H4 (cell line): ENCODE measurements around the gene FEM1A. TPM values are rescaled to one million over a fixed set of nuclear protein-coding genes. Genes with fewer than 3 reads are reported as not detected.
A peak's percentile ranks its signal among the peaks of the same experiment; 100 is the strongest.
"Not testable (repeated sequence)": the region's sequence is repeated elsewhere in the genome, so short reads cannot be mapped to it uniquely, and the experiment has no call there.

Experiments used
- DNase-seq: peaks from one replicate; pipeline ENCODE4 v3.0.0-alpha.2; 2015; ENCODE audit warnings: low spot score
- total RNA-seq: library from RNA; depleted of rRNA; stranded (reverse); fragments of >200 nt; shearing (Covaris generic); gene quantifications from 2 replicates; pipeline ENCODE4 v1.2.3, GENCODE V29; 2014

The FEM1A gene
- total RNA-seq, 1 experiment from 2014 or later: 6.0 TPM

GRCh38 chr19:4774136-4774535 lies 17.4 kb upstream of the FEM1A start:
- no peak for DNase-seq

GRCh38 chr19:4775627-4776152 lies 15.8 kb upstream of the FEM1A start:
- no peak for DNase-seq

- DNase-seq: no peak
Observed at GRCh38 chr19:4776436-4777211, 14.9 kb upstream of the FEM1A start.

- DNase-seq: not testable (repeated sequence)
Observed at GRCh38 chr19:4778124-4778523, 13.4 kb upstream of the FEM1A start.

GRCh38 chr19:4780860-4781259 lies 10.7 kb upstream of the FEM1A start:
- no peak for DNase-seq

- DNase-seq: no peak
Observed at GRCh38 chr19:4781801-4782200, 9.7 kb upstream of the FEM1A start.

- not testable (repeated sequence) for DNase-seq
Observed at GRCh38 chr19:4786412-4787016, 5.0 kb upstream of the FEM1A start.

GRCh38 chr19:4792019-4792865 lies 708 bp downstream of the FEM1A start:
- not testable (repeated sequence) for DNase-seq

- not testable (repeated sequence) for DNase-seq
Observed at GRCh38 chr19:4792866-4793195, 1.3 kb downstream of the FEM1A start.

GRCh38 chr19:4793278-4793677 lies 1.7 kb downstream of the FEM1A start:
- not testable (repeated sequence) for DNase-seq

- DNase-seq: no peak
Observed at GRCh38 chr19:4794971-4795370, 3.4 kb downstream of the FEM1A start.

- DNase-seq: no peak
Observed at GRCh38 chr19:4795400-4795799, 3.9 kb downstream of the FEM1A start.

GRCh38 chr19:4800591-4801081 lies 9.1 kb downstream of the FEM1A start:
- DNase-seq: no peak

- DNase-seq: no peak
Observed at GRCh38 chr19:4801085-4801619, 9.6 kb downstream of the FEM1A start.

GRCh38 chr19:4802711-4803110 lies 11.2 kb downstream of the FEM1A start:
- no peak for DNase-seq

- DNase-seq: peak; percentile 53
Observed at GRCh38 chr19:4803736-4804695, 12.5 kb downstream of the FEM1A start.

GRCh38 chr19:4805140-4805539 lies 13.6 kb downstream of the FEM1A start:
- not testable (repeated sequence) for DNase-seq

GRCh38 chr19:4806384-4806783 lies 14.8 kb downstream of the FEM1A start:
- no peak for DNase-seq

GRCh38 chr19:4807188-4807587 lies 15.7 kb downstream of the FEM1A start:
- no peak for DNase-seq

GRCh38 chr19:4811328-4812131 lies 20.0 kb downstream of the FEM1A start:
- DNase-seq: peak; percentile 67
